HT1080 (cell line): ENCODE measurements around the gene FERMT3. TPM values are rescaled to one million over a fixed set of nuclear protein-coding genes. Genes with fewer than 3 reads are reported as not detected.
"Not testable (repeated sequence)": the region's sequence is repeated elsewhere in the genome, so short reads cannot be mapped to it uniquely, and the experiment has no call there.

ENCODE experiments used
- DNase-seq: peaks from one replicate; pipeline ENCODE4 v3.0.0-alpha.2; 2015; ENCODE audit warnings: low read depth
- total RNA-seq: library from RNA; depleted of rRNA; stranded (reverse); fragments of >200 nt; shearing (Covaris generic); gene quantifications from 2 replicates; pipeline ENCODE4 v1.2.3, GENCODE V29; 2014

The FERMT3 gene
- total RNA-seq, 1 experiment from 2014 or later = 2.0 TPM

DNA sequence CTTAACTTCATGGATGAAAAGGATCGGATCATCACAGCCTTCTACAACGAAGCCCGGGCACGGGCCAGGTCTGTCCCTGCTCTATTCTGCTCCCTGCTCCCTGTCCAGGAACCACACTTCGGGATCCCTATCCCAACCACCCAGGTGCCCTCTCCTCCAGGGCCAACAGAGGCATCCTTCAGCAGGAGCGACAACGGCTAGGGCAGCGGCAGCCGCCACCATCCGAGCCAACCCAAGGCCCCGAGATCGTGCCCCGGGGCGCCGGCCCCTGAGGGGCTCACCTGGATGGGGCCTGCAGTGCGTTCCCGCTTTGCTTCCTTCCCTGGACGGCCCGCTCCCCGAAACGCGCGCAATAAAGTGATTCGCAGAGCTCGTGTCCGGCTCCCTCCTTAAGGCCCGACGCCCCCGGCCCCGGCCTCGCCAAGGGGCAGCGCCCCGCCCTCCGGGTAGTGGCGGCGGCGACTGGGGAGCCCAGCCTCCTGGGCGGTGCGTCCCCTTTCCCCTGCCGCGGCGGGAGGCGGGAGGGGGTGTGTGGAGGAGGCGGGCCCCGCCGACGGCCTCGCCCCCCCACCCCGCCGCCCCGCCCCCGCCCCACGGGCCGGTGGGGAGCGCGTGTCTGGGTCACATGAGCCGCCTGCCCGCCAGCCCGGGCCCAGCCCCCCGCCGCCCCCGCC lies 27.5 kb downstream of the FERMT3 start, which contains the start of gene VEGFB:
TSS of gene VEGFB (plus strand) at position 672 of the 674 bp plus-strand sequence. CDS start 250 bp downstream, outside the sequence.
- no peak for DNase-seq

DNA sequence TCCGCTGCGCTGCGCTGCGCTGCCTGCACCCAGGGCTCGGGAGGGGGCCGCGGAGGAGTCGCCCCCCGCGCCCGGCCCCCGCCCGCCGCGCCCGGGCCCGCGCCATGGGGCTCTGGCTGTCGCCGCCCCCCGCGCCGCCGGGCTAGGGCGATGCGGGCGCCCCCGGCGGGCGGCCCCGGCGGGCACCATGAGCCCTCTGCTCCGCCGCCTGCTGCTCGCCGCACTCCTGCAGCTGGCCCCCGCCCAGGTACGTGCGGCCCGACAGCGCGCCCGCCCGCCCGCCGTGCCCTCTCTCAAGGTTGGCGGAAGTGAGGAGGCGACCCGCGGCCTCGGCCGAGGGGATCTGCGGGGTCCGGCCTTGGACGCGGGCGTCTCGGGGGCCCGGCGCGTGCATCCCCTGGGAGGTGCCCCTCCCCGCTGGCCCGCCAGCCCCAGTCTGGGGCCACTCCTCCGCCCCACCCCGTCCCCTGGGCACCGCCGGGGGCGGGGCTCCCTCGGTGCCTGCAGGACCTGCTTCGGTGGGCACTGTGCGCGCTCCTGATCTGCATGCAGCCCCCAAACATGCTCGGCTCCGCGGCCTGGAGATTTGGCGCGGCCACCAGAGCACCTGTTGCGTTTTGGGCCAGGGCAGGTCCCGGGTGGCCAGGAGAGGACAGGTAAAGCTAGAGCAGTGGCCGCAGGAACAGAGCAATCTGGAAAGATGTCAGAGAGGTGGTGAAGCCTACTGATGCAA lies 28.3 kb downstream of the FERMT3 start:
- DNase-seq = no peak

DNA sequence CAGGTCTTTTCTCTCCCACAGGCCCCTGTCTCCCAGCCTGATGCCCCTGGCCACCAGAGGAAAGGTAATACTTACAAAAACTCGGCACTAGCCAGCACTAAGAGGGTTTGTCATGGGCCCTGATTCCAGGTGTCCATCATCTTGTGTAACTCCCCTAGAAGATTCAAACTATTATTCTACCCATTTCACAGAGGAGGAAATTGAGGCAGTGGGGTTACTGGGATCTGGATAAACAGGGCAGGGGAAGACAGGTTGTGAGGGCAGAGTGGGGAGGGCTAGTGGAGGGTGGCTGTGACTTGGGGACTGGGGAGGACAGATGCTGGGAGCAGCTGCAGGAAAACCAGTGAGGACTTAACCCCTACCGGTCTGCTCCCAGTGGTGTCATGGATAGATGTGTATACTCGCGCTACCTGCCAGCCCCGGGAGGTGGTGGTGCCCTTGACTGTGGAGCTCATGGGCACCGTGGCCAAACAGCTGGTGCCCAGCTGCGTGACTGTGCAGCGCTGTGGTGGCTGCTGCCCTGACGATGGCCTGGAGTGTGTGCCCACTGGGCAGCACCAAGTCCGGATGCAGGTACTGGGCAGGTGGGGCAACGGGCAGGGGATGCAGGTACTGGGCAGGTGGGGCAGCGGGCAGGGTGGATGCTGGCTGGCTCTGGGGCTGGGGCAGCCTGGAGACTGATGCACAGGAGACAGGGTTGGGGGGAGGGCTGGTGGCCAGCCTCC lies 29.1 kb downstream of the FERMT3 start:
- no peak for DNase-seq

DNA sequence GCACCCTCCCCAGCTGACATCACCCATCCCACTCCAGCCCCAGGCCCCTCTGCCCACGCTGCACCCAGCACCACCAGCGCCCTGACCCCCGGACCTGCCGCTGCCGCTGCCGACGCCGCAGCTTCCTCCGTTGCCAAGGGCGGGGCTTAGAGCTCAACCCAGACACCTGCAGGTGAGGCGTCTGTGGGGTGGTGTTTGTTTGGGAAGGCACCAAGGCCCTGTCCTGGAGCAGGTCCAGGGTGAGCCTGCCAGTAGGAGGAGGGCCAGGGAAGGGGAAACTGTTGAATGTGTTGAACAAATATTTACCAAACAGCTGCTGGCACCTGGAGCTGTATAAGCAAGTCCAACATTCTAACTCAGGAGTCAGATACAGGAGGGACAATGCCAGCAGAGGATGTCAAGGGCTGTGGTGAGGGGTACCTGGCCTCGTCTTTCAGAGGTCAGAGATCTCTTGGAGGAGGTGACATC lies 31.0 kb downstream of the FERMT3 start:
- no peak for DNase-seq

DNA sequence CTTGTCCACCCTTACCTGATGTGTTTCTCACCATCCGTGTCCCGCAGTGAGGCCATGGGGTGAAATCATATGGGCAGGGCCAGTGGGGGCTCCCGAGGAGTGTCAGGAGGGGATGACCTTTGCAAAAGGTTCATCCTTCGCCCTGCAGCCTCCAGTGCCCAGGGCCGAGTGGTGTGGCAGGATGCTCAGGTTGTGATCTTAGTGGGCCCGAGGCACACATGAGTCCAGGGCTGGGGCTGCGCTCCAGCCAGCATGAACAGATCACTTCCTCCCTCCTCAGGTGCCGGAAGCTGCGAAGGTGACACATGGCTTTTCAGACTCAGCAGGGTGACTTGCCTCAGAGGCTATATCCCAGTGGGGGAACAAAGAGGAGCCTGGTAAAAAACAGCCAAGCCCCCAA lies 31.6 kb downstream of the FERMT3 start:
- no peak for DNase-seq

DNA sequence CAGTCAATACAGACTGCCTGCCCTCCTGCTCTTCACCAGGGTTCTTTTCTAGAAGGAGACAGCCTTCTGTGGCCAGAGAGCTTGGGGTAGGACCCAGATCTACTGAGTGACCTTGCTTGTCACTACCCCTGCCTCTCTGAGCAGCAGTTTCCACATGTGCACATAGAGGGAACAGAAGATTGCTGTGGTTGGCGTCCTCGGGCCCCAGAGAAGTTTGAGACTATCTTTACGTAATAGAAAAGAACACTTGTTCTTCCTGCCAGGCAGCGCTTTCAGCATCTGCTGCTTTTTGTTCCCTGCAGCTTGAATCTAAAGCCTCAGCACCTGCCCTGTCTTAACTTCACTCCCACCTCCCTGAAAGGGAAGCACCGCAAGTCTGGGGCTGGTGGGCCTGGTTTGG lies 32.5 kb downstream of the FERMT3 start:
- DNase-seq = no peak

DNA sequence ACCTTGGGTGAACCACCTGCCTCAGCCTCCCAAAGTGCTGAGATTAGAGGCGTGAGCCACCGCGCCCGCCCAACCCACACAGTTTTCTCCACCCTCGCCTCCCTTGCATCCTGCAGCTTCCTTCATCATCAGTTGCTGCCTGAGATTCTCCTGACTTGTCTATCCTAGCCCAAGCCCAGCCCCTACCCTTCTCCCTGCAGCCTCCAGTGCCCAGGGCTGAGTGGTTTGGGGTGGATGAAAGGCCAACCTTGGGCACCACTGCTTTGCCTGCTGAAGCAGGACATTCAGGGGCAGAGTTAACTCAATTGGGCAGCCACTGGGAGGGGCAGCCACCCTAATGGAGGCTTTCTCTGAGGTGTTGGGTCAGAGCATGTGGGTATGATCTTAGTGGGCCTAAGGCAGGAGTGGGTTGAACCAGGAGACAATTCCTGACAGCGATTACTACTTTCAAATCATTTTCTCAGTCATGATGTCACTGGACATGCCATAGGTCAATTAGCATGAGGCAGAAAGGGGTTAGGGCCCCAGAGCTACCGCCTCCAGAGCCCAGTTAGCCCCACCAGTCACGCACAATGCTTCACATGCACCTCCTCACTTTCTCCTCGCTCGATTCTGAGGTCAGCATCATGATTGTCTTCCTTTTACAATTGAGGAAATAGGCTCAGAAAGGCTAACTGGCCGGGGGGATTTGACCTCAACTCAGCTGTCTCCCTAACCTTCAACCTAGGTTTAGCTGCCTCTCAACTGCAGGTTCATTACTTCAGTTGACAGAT lies 33.3 kb downstream of the FERMT3 start:
- no peak for DNase-seq

DNA sequence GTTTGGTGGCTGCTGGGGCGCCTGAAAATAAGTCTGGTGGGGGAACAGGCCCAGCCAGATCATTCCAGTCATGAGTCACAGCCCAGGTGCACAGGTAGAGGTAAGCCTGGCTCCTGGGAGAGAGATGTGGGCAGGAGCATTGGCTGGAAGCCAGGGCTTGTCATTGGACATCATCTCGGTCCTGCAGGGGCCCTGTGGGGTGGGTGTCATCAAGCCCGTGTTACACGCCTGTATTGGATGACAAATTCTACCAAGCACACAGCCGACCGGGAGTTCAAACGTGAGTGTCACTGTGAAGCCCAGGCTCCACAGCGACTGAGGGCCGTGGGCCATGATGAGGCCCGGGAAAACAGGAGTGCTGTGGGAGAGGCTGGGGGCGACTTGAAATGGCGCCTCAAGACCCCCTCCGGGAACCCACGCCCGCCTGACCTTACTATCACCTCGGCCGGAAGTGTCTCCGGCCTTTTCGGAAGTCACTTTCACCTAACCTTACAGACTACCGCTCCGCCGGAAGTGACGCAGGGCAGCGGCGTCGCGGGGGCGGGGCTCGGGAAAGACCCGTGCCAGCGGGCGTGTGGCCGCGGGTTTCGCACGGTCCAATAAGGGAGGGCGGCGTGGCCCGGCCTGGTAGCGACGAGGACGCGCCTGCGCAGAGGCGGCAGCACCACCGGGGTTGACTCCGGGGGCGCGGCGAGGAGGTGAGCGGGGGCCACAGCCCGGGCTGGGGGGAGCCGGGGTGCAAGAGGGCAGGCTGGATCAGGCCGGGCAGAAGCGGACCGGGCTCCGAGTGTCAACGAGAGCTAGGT lies 34.1 kb downstream of the FERMT3 start, which contains the start of gene FKBP2:
TSS of gene FKBP2 (plus strand) at position 661 of the 806 bp plus-strand sequence. CDS start 1,293 bp downstream, outside the sequence.
- DNase-seq = peak; percentile 95

DNA sequence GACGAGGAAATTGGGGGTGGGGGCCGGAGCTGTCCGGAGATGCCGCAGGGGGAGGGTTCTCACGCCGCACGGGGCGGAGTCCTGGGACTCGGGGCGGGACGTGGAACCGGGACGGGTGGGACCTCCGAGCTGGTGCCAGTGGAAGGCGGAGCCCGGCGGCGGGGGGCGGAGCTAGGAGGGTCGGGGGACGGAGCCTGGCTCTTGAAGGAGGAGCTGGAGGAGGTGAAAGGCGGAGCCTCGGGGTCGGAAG lies 34.6 kb downstream of the FERMT3 start:
- DNase-seq = no peak

DNA sequence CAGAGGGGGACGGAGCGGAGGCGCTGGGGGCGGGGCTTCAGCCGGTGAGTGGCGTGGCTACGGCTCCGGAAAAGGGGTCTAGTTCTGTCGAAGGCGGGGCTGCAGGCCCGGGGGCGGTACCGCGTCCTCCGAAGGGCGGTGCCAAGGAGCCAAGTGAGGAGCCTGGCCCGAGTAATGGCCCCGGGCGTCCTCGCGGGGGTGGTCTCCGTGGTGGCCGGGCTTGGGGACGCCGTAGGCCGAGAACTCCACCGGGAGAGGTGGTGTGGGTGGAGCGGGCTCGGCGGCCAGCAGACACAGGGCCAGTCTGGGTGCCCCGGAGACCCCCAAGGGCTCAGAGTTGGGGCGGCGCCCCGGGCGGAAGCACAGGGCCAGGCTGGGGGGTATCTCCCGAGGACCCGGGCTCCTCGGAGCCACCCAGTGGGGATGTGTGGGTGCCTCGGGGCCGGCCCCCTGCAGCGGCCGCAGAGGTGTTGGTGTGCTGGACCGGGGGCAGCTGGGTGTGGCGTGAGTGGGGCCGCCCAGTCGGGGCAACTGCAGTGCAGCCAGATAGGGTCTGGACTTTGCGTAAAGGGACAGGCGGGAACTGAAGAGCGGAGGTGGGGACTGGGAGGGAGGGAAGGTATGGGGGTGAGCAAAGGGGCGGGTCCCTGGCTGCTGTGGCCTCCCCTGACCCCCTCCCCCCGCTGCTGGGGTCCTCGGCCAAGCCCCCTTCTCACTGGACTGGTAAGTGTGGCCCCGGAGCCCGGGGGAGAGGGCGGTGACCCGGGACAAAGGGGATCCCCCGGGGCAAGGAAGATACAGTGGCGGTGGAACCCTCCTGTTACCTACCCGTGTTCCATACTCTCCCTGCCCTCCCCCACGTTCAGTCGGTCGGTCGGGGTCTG lies 35.2 kb downstream of the FERMT3 start:
- peak; percentile 98 for DNase-seq

DNA sequence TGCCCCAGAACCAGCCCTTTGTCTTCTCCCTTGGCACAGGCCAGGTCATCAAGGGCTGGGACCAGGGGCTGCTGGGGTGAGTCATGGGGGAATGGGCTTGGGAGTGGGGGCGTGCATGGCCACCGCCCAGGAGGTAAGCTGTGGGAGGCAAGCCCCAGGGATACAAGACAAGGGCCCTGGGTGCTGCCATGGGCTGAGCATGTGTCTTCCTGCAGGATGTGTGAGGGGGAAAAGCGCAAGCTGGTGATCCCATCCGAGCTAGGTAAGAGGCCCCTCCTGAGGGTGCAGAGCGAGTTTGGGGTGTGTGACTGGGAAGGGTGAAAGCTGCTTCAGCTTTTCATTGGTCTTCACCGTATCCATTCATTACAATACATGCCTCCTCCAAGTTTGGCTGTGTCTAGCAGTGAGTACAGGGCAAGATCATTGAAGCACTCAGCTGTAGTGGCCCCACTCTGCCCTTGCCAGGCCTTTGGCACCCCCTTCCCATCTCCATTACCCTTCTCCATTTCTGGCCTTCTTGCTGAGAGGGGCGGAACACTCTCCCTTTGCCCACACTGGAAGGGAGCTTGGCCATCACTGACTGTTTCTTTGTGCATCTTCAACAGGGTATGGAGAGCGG lies 36.8 kb downstream of the FERMT3 start:
- DNase-seq = no peak

DNA sequence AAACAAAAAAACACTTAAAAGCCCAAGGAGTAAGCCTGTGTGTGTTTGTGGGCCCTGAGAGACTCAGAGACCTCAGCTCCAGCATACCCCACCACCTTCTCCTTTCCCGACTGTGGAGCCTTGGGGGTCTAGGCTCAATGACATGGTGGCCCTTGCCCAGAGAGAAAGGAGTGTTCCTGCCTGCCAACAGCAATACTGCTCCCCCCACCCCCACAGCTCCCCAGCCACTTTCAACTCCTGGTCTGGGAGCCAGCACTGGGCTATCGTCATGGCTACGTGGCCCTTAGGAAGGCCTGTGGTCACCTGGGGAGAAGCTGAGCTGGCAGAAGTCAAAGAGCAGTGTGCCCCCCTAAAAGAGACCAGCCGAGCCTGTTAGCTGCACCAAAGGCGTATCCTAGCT lies 37.6 kb downstream of the FERMT3 start:
- no peak for DNase-seq

DNA sequence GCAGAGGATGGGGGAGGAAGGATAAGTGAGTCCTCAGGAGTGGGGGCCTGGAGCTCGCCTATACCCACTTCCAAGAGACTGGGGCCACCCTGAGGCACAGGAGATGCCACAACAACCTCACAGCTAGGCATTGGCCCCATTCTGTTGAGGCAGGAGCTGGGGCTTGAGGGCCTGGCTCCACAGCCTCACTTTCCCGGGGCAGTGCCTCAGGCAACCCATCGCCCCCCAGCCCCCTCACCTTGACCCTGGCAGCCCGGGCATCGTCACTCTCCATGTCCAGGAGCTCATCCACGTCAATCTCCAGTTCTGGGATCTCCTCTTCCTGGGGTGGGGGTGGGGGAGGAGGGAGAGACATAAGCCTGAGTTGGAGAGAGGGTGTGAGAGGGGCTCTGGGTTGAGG lies 38.4 kb downstream of the FERMT3 start:
- no peak for DNase-seq

DNA sequence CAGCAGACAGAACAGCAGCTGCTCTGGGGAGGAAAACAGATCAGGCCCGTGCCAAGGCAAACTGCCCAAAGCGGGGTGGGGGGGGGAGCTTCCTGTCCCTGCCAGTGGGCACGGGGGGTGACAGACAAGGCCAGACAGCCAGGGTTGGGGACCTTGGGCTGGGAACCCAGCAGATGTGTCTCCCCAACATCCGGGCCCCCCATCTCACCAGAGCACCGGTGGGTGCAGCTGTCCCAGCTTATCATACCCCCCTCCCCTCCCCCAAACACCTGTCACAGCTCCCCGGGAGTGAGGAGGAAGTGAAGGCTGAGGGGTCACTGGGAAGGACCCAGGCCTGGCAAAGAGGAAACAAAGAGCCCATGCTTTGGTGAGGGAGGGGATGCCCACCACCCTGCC lies 38.9 kb downstream of the FERMT3 start:
- no peak for DNase-seq

DNA sequence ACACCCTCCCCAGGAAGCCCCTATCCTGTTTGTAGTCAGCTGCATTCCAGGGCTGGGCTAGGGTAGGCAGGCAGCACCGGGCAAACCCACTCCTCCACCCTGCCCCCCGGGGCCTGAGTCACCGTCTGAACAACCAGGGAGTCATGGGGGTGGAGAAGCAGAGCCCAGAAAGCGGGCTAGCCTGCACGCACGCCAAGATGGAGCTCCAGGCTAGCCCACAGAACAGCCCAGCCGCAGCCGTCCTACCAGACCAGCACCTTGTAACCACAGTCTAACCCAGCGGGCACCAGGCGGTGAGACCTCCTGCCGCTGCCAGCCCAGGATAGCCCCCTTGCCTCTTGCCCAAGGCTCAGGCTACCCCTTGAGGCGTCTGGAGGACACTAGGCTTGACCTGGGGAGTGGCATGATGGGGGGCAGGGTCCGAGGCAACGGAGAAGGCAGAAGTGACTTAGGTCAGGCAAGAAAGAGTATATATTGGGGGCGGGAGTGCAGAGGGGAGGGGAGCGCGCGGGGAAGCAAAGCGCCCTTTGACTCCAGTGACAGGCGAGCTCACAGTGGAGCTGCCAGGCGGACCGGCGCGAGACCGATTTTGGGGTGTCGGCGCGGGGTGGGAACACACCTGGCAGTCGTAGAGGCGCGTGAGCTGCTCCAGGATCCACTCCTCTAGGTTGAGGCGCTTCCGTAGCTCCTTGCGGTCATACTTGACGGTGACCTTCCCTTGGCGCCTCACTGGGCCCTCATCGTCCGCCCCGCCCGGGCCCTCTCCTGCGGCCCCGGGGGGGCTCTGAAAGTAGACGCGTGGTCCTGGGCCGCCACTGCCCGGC lies 39.5 kb downstream of the FERMT3 start:
- peak; percentile 98 for DNase-seq

DNA sequence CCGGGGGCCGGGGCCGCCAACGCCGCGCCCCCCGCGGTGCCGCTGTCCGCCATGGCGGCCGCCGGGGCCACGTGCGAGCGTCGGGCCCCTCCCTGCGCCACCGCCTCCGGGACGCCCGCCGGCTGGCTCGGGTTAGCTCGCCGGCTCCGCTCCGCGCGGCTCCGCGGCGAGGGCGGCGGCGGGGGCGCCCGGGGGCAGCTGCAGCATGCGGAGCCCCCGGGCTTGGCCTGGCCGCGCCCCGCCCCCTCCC lies 40.0 kb downstream of the FERMT3 start:
- not testable (repeated sequence) for DNase-seq

DNA sequence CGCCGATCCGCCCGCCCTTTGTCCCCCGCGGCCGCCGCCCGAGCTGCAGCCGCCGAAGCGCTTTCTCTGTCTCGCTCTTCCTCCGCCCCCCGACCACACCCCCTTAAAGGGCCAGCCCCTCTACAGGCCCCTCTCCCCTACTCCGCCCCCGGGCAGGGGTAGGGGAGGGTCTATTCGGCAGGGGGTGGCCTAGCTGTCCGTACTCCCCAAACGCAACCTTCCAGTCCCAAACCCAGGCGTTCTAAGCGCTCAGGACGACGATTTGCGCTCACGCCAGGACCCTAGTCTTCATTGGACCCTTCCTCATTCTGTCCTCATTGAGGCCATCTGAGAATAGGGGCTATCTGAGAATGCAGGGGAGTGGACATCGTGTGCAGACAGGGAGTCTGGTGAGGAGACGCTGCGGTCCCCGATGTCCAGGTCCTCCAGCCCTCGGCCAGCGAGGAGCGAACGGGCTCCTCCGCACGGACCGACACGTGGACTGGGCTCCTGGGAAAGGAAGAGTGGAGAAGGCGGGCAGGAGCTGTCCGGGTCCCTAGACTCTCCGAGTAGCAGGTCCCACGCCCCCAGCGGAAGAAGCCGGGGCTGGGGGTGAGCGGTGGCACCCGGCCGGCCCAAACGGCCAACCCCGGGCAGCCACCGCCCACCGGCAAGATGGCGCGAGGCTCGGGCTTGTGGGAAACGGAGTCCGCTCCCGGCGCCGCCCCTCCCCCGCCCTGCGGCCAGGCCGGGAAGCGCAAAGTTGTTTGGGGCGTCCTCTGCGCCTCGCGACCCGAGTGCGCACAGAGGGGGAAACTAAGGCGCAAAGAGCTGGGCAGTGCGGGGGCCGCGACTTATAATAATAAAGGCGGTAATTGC lies 40.6 kb downstream of the FERMT3 start, which contains the start of gene PPP1R14B:
TSS of gene PPP1R14B (minus strand) at position 73 of the 858 bp plus-strand sequence. CDS start 270 bp downstream, outside the sequence.
- DNase-seq = peak; percentile 90
